ENCODE results near the gene ODAD3. TPM values are rescaled to one million over a fixed set of nuclear protein-coding genes. Genes with fewer than 3 reads are reported as not detected.

ODAD3 gene
- total RNA-seq, 1 donor from 2014 or later: 2.6 TPM

DNA sequence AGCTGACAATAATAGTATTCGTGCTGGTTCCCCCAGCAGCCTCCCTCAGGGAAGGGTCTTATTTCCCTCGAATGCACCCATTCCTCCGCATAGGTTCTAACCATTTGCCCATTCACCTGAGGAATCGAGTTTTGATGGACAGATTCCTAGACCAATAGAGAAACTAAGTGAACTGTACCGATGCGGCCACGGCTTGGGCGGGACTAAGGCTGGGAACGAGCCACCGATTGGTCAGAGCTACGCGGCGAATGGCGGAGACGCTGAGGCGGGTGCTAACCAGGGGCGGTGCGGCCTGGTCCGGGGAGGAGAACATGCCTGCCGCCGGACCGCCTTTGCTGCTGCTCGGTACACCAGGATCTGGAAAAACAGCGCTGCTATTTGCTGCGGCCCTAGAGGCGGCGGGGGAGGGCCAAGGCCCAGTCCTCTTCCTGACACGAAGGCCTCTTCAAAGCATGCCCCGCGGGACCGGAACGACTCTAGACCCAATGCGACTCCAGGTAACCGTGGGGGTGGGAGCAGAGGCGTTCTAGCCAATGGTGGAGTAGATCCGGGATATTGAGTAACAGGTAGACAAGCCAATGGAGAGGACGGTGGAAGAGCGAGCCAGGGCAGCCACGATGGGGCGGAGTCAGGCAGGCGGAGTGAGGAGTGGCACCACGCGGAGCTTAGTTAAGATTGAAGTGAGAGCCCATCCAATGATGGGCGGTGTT, 60.3 kb downstream of the ODAD3 start, which contains the start of gene SWSAP1:
SWSAP1 (plus strand) TSS at position 234 of the 710 bp plus-strand sequence; CDS start at position 249, 15 bp downstream.
- Mint-ChIP-seq H3K27me3 (ENCODE audit: unreplicated experiment) (peaks cover 12% of the 10 kb centered on the region), H3K4me1 (ENCODE audit: low read depth, unreplicated experiment) (peaks cover 9% of the 10 kb centered on the region), H3K4me3 (ENCODE audit: unreplicated experiment) (no peak within 1 kb of the TSS), H3K36me3 (ENCODE audit: unreplicated experiment) (no peaks in the 10 kb centered on the region), H3K27ac (ENCODE audit: unreplicated experiment) (no peak within 1 kb of the TSS), H3K9me3 (ENCODE audit: unreplicated experiment) (peaks cover 3% of the 10 kb centered on the region)
- peak; percentile 97 for DNase-seq
- TF ChIP-seq, protein P1, sequence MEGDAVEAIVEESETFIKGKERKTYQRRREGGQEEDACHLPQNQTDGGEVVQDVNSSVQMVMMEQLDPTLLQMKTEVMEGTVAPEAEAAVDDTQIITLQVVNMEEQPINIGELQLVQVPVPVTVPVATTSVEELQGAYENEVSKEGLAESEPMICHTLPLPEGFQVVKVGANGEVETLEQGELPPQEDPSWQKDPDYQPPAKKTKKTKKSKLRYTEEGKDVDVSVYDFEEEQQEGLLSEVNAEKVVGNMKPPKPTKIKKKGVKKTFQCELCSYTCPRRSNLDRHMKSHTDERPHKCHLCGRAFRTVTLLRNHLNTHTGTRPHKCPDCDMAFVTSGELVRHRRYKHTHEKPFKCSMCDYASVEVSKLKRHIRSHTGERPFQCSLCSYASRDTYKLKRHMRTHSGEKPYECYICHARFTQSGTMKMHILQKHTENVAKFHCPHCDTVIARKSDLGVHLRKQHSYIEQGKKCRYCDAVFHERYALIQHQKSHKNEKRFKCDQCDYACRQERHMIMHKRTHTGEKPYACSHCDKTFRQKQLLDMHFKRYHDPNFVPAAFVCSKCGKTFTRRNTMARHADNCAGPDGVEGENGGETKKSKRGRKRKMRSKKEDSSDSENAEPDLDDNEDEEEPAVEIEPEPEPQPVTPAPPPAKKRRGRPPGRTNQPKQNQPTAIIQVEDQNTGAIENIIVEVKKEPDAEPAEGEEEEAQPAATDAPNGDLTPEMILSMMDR (IDR thresholded peaks at IDR 0.05; ENCODE audit: partially characterized antibody, unreplicated experiment): no peak

DNA sequence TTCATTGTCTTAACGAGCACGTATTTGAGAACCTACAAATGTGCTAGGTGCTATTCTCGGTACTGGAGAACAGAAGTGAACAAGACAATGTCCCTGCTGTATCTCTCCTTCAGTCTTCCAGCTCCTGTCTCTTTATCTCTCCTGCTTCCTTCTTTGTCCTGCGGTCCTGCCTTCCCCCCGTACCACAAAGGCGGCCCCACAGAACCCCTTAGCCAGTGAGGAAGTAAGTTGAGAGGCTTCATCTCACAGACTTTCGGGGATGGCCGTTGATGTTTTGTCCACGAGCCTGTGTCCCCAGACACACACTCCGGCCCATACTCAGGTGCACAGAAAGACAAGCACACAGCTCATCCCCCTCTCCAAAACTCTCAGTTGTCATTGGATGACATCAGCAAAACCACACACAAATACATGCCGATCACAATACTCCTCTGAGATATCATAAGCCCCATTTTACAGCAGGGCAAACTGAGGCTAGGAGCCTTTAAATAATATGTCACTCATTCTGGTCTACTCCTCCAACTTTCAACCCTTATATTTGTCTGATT, 61.0 kb downstream of the ODAD3 start:
- DNase-seq: no peak
- H3K27ac Mint-ChIP-seq (ENCODE audit: unreplicated experiment): no peak overlapping the region
- peaks cover 12% of the 10 kb centered on the region for H3K27me3 Mint-ChIP-seq (ENCODE audit: unreplicated experiment)
- H3K9me3 Mint-ChIP-seq (ENCODE audit: unreplicated experiment): peaks cover 3% of the 10 kb centered on the region
- TF ChIP-seq, protein P1 (IDR thresholded peaks at IDR 0.05; ENCODE audit: partially characterized antibody, unreplicated experiment): no peak
- H3K36me3 Mint-ChIP-seq (ENCODE audit: unreplicated experiment): no peaks in the 10 kb centered on the region
- H3K4me1 Mint-ChIP-seq (ENCODE audit: low read depth, unreplicated experiment): peaks cover 12% of the 10 kb centered on the region
- no peak overlapping the region for H3K4me3 Mint-ChIP-seq (ENCODE audit: unreplicated experiment)

DNA sequence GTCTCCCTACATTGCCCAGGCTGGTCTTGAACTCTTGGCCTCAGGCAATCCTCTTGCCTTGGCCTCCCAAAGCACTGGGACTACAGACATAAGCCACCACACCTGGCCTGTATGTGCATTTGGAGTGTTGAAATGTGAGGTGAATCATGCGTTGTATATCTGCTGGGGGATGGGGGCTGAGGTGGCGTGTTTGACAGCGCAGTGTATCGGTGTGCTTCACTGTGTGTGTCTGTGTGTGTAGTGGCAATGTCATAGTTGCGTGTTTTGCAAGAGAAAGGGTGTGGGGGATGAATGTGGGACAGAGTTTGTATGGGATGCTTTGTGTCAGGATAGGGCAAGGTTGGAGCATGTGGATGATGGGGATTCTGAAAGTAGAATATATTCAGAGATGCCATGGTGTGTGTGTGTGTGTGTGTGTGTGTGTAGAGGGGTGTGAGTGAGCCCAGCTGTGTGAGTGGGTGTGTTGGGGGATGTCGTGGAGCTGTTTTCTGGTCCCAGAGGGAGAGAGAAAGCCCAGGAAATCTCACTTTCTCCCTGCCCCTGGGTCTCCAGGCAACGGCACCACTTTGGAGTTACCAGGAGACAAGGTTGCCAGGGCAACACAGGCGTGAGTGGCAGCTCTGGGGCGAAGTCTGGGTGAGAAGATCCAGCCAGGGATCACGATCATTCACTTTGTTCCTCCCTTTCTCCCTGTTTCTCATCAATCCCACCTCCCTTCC, 61.6 kb downstream of the ODAD3 start:
- no peak overlapping the region for H3K27ac Mint-ChIP-seq (ENCODE audit: unreplicated experiment)
- H3K9me3 Mint-ChIP-seq (ENCODE audit: unreplicated experiment): peaks cover 5% of the 10 kb centered on the region
- peak; percentile 86 for DNase-seq
- peaks cover 12% of the 10 kb centered on the region for H3K4me1 Mint-ChIP-seq (ENCODE audit: low read depth, unreplicated experiment)
- peaks cover 12% of the 10 kb centered on the region for H3K27me3 Mint-ChIP-seq (ENCODE audit: unreplicated experiment)
- TF ChIP-seq, protein P1 (IDR thresholded peaks at IDR 0.05; ENCODE audit: partially characterized antibody, unreplicated experiment): no peak
- no peaks in the 10 kb centered on the region for H3K36me3 Mint-ChIP-seq (ENCODE audit: unreplicated experiment)
- no peak overlapping the region for H3K4me3 Mint-ChIP-seq (ENCODE audit: unreplicated experiment)

DNA sequence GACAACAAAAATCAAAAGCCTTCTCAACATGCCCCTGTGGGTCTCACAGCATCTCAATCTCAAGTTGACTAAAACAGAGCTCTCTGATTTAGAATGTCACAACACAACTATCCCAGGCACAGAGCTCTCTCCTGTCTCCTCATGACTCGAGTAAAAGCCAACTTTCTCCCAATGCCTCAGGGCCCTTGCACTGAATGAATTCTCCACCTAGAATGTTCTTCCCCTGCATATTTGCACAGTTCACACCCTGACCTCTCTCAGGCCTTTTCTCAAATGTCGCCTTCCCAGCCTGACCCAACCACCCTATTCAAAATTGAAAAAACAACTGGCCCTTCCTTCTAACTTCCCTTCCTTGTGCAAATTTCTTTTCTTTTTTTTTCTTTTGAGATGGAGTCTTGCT, 64.2 kb downstream of the ODAD3 start:
- Mint-ChIP-seq H3K9me3 (ENCODE audit: unreplicated experiment) (peaks cover 3% of the 10 kb centered on the region), H3K4me1 (ENCODE audit: low read depth, unreplicated experiment) (peaks cover 12% of the 10 kb centered on the region), H3K36me3 (ENCODE audit: unreplicated experiment) (no peaks in the 10 kb centered on the region), H3K27me3 (ENCODE audit: unreplicated experiment) (peaks cover 6% of the 10 kb centered on the region), H3K4me3 (ENCODE audit: unreplicated experiment) (no peak overlapping the region), H3K27ac (ENCODE audit: unreplicated experiment) (no peak overlapping the region)
- no peak for DNase-seq
- TF ChIP-seq, protein P1 (IDR thresholded peaks at IDR 0.05; ENCODE audit: partially characterized antibody, unreplicated experiment): no peak

Other genes starting within 250 kb of the ODAD3 start
- 23.0 TPM for gene KANK2, start 237.6 kb downstream of the ODAD3 start, total RNA-seq (ENCODE audit: unreplicated experiment)
- gene ANGPTL8, start 195.5 kb downstream of the ODAD3 start, total RNA-seq (ENCODE audit: unreplicated experiment): not detected
- 260 TPM for gene DOCK6, start 172.6 kb downstream of the ODAD3 start, total RNA-seq (ENCODE audit: unreplicated experiment)
- not detected for gene TSPAN16, start 139.0 kb downstream of the ODAD3 start, total RNA-seq (ENCODE audit: unreplicated experiment)
- 130 TPM for gene RAB3D, start 95.5 kb downstream of the ODAD3 start, total RNA-seq (ENCODE audit: unreplicated experiment)
- gene TMEM205, start 88.9 kb downstream of the ODAD3 start, total RNA-seq (ENCODE audit: unreplicated experiment): 43.1 TPM
- gene CCDC159, start 88.6 kb downstream of the ODAD3 start, total RNA-seq (ENCODE audit: unreplicated experiment): 8.0 TPM
- gene PLPPR2, start 79.7 kb downstream of the ODAD3 start, total RNA-seq (ENCODE audit: unreplicated experiment): 77.0 TPM
- 2.1 TPM for gene SWSAP1, start 60.5 kb downstream of the ODAD3 start, total RNA-seq (ENCODE audit: unreplicated experiment)
- 11.0 TPM for gene EPOR, start 50.8 kb downstream of the ODAD3 start, total RNA-seq (ENCODE audit: unreplicated experiment)
- gene RGL3, start 15.8 kb downstream of the ODAD3 start, total RNA-seq (ENCODE audit: unreplicated experiment): 0.66 TPM
- 276 TPM for gene PRKCSH, start 514 bp upstream of the ODAD3 start, total RNA-seq (ENCODE audit: unreplicated experiment)
- gene ELAVL3, start 45.9 kb upstream of the ODAD3 start, total RNA-seq (ENCODE audit: unreplicated experiment): 633 TPM
- gene ZNF653, start 70.7 kb upstream of the ODAD3 start, total RNA-seq (ENCODE audit: unreplicated experiment): 19.2 TPM
- 43.2 TPM for gene ECSIT, start 94.0 kb upstream of the ODAD3 start, total RNA-seq (ENCODE audit: unreplicated experiment)
- gene CNN1, start 103.7 kb upstream of the ODAD3 start, total RNA-seq (ENCODE audit: unreplicated experiment): 2.3 TPM
- gene ELOF1, start 124.1 kb upstream of the ODAD3 start, total RNA-seq (ENCODE audit: unreplicated experiment): 50.7 TPM
- gene ACP5, start 142.5 kb upstream of the ODAD3 start, total RNA-seq (ENCODE audit: unreplicated experiment): not detected
- 48.2 TPM for gene ZNF627, start 162.4 kb upstream of the ODAD3 start, total RNA-seq (ENCODE audit: unreplicated experiment)

Measured in glutamatergic neuron (in vitro differentiated cells).